GM10266 (cell line): Measurements from ENCODE around the gene CASP10.
"Not testable (repeated sequence)": the region's sequence is repeated elsewhere in the genome, so short reads cannot be mapped to it uniquely, and the experiment has no call there.

Source experiments
- DNase-seq: peaks from one replicate; pipeline ENCODE4 v3.0.0; 2012; ENCODE audit errors: extremely low spot score
- CTCF ChIP-seq: IDR thresholded peaks from 2 replicates; pipeline ENCODE4 v1.5.1; 2012; ENCODE audit warnings: mild to moderate bottlenecking, low read depth; ENCODE audit not compliant: control insufficient read depth, insufficient read depth; ENCODE audit errors: missing control alignments

CASP10 gene

GRCh38 chr2:201182650-201183364 lies at the start of gene CASP10:
Gene CASP10 (plus strand): TSS chr2:201183141. CDS start chr2:201185778, 2,637 bp downstream.
- peak; percentile 67 for DNase-seq
- peak; percentile 67 for TF ChIP-seq CTCF

DNA sequence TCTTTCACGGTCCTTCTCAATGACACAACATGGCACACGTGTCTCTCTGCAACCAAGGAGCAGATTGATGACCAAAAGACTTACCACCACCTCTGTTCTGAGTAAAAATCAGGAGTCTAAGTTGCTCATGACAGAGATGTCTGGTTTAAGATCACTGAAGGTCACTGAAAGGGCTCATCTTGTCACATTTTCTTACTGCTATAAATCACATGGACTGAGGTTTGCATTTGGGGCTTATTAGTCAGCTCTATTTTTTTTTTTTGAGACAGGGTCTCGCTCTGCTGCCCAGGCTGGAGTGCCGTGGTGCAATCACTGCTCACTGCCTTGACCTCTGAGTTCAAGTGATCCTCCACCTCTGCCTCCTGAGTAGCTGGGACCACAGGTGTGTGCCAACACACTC lies 47.6 kb upstream of the CASP10 start:
- no peak for DNase-seq
- no peak for TF ChIP-seq CTCF

DNA sequence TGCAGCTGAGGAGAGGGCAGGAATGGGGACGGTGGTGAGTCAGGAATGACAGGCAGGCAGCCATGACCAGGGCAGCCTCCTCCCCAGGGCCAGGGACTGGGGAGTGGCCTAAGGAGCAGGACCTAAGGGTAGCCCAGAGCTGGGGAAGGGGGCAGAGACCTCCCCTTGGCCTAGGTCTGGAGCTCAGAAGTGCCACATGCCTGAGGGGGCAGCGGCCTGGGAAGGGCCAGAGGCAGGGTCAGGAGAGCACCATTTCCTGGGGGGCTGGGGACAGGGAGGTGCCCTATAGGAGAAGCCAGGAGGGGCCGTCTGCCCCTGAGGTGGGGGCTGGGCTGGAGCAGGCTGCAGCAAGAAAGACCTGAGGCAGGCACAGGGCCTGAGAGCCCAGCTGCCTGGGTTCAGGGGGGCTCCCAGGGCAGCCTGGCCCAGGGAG lies 46.0 kb upstream of the CASP10 start:
- DNase-seq: no peak
- TF ChIP-seq CTCF: no peak

DNA sequence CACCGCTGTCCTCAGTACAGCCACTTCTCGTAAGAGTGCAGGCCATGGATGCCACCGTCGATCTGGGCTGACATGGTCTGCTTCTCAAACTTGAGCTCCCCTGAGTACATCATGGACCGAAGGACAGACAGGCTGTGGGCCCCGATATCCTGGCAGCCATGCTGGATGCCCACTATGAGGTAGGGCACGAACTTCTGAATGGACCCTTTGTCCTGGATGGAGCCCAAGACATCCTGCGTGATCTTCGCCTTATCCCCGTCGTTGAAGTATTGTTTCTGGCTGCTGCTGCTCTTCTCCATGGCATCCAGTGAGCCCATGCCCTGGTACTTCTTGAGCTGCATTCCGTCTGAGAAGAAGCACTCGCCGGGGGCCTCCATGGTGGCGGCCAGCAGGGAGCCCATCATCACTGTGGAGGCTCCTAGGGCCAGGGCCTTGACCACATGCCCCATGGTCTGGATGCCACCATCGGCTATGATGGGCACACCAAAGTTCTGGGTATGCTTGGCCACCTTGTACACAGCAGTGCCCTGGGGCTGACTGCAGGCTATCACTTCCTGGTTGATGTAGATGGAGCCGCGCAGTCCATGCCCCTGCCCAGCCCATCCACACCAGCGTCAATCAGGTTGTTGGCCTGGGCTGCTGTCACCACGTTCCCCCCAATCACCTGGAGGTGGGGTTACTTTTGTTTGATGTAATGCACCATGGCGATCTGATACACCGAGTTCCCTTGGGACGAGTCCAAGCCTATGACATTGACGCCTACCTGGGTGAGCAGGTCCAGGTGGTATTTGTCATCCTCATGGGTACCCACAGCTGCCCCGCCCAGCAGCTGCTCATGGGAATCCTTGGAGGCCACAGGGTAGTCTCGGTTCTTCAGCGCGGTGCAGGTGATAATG lies 45.2 kb upstream of the CASP10 start:
- TF ChIP-seq CTCF: no peak
- no peak for DNase-seq

GRCh38 chr2:201138401-201138970 lies 44.5 kb upstream of the CASP10 start:
- DNase-seq: no peak
- TF ChIP-seq CTCF: no peak

GRCh38 chr2:201138986-201139781 lies 43.8 kb upstream of the CASP10 start:
- not testable (repeated sequence) for DNase-seq
